Measurements from ENCODE around the gene COX4I1. TPM values are rescaled to one million over a fixed set of nuclear protein-coding genes. Genes with fewer than 3 reads are reported as not detected.

Gene COX4I1
- total and polyA plus RNA-seq, 10 of the 15 experiments (the other 5 are each of a cell fraction or from before 2014, with no cell fraction given): 480 to 1,889 (median 872) TPM

- no peak for TF ChIP-seq REST (IDR thresholded peaks at IDR 0.05; ENCODE audit: low read depth, low read length)
- no peak for TF ChIP-seq IRF3 (IDR thresholded peaks at IDR 0.05)
- peak; percentile 56 for TF ChIP-seq NBN (IDR thresholded peaks at IDR 0.05)
- peak; percentile 50 for TF ChIP-seq FOXK2 (IDR thresholded peaks at IDR 0.05)
- TF ChIP-seq WRNIP1 (IDR thresholded peaks at IDR 0.05; ENCODE audit: borderline replicate concordance, low read depth, low read length): no peak
- TF ChIP-seq EED (IDR thresholded peaks at IDR 0.05; ENCODE audit: low read depth): peak; percentile 59; the same call in 1 of the 2 replicates
- TF ChIP-seq RELB (IDR thresholded peaks at IDR 0.05; ENCODE audit: low read depth): no peak
- no peak for TF ChIP-seq ETV6 (conservative IDR thresholded peaks at IDR 0.05 in 1 of 2, IDR thresholded peaks at IDR 0.05 in 1 of 2; ENCODE audit: borderline replicate concordance in 1 of 2, low read depth in 1 of 2)
- no peak for TF ChIP-seq ZNF687 (IDR thresholded peaks at IDR 0.05)
- TF ChIP-seq JUND (IDR thresholded peaks at IDR 0.05; ENCODE audit: low read depth, low read length): no peak
- peak; percentile 83; the same call in 2 of the 3 replicates for TF ChIP-seq POU2F2 (IDR thresholded peaks at IDR 0.05; ENCODE audit: borderline replicate concordance, low read depth, low read length)
- no peak for TF ChIP-seq USF1 (IDR thresholded peaks at IDR 0.05; ENCODE audit: borderline replicate concordance, extremely low read length, insufficient read depth, low read depth, low read length)
- no peak for TF ChIP-seq ZBTB4 (CRISPR knock-in tag; IDR thresholded peaks at IDR 0.05)
These were observed 22.1 kb downstream of the COX4I1 start (continued) for GRCh38 chr16:85821390-85822135.

Measured in GM12878 (cell line).